Neural progenitor cell (in vitro differentiated cells): Measurements from ENCODE around the gene LIMK2. TPM values are rescaled to one million over a fixed set of nuclear protein-coding genes. Genes with fewer than 3 reads are reported as not detected.

Experiments used
- DNase-seq: peaks from one replicate; pipeline ENCODE4 v3.0.0-alpha.2; 2016; ENCODE audit warnings: low spot score
- H2AFZ ChIP-seq: fragments of 200-600 bp; sonication (generic); replicated peaks from 2 replicates; pipeline ENCODE4 v1.6.1; 2016; ENCODE audit warnings: antibody characterized with exemption
- H3F3A ChIP-seq: fragments of 200-600 bp; sonication (generic); 2 replicates; pipeline ENCODE4 v1.6.1; 2016; ENCODE audit warnings: antibody characterized with exemption, low read depth
- H3K27ac ChIP-seq: fragments of 200-600 bp; sonication (generic); 2 replicates; pipeline ENCODE4 v1.5.1; 2016; ENCODE audit warnings: mild to moderate bottlenecking
- H3K27me3 ChIP-seq: fragments of 200-600 bp; sonication (generic); 2 replicates; pipeline ENCODE4 v1.6.1; 2016; ENCODE audit warnings: mild to moderate bottlenecking, moderate library complexity
- H3K36me3 ChIP-seq: fragments of 200-600 bp; sonication (generic); 2 replicates; pipeline ENCODE4 v1.5.1; 2016
- H3K4me1 ChIP-seq: fragments of 200-600 bp; sonication (generic); 2 replicates; pipeline ENCODE4 v1.6.1; 2016; ENCODE audit warnings: mixed run types
- H3K4me2 ChIP-seq: fragments of 200-600 bp; sonication (generic); 2 replicates; pipeline ENCODE4 v1.6.1; 2016
- H3K4me3 ChIP-seq: fragments of 200-600 bp; sonication (generic); 2 replicates; pipeline ENCODE4 v1.5.1; 2016
- H3K79me2 ChIP-seq: fragments of 200-600 bp; sonication (generic); 2 replicates; pipeline ENCODE4 v1.6.1; 2016; ENCODE audit warnings: low read depth
- H3K9ac ChIP-seq: fragments of 200-600 bp; sonication (generic); 2 replicates; pipeline ENCODE4 v1.6.1; 2016
- H3K9me3 ChIP-seq: fragments of 200-600 bp; sonication (generic); 2 replicates; pipeline ENCODE4 v1.5.1; 2016; ENCODE audit warnings: low read depth
- H4K20me1 ChIP-seq: fragments of 200-600 bp; sonication (generic); 2 replicates; pipeline ENCODE4 v1.6.1; 2016; ENCODE audit warnings: low read depth
- H3K27ac Mint-ChIP-seq: 3 replicates; pipeline ENCODE4 v1.8.0; 2021; ENCODE audit warnings: mixed read lengths
- H3K27me3 Mint-ChIP-seq: 2 replicates; pipeline ENCODE4 v1.8.0; 2022; ENCODE audit warnings: low read depth, mild to moderate bottlenecking, inconsistent platforms, moderate library complexity, mixed read lengths; ENCODE audit not compliant: insufficient read depth
- H3K36me3 Mint-ChIP-seq: 3 replicates; pipeline ENCODE4 v1.8.0; 2021; ENCODE audit warnings: mixed read lengths
- H3K4me1 Mint-ChIP-seq: 3 replicates; pipeline ENCODE4 v1.8.0; 2021; ENCODE audit warnings: mixed read lengths
- H3K4me3 Mint-ChIP-seq: 3 replicates; pipeline ENCODE4 v1.8.0; 2021; ENCODE audit warnings: mild to moderate bottlenecking, moderate library complexity, mixed read lengths
- H3K9me3 Mint-ChIP-seq: 3 replicates; pipeline ENCODE4 v1.8.0; 2020; ENCODE audit warnings: mixed read lengths
- EZH2 ChIP-seq: fragments of 200-600 bp; sonication (generic); IDR thresholded peaks from 2 replicates; pipeline ENCODE4 v1.6.1; 2017; ENCODE audit warnings: antibody characterized with exemption, mild to moderate bottlenecking, moderate library complexity
- EZH2phosphoT487 ChIP-seq: fragments of 200-600 bp; sonication (generic); IDR thresholded peaks from 2 replicates; pipeline ENCODE4 v1.6.1; 2017; ENCODE audit warnings: antibody characterized with exemption
- small RNA-seq: library from RNA; depleted of rRNA; stranded (forward); fragments of <200 nt; gene quantifications from one replicate; pipeline ENCODE3, GENCODE V24; 2015
- total RNA-seq: library from RNA; depleted of rRNA; stranded (reverse); fragments of >200 nt; gene quantifications from 2 replicates; pipeline ENCODE4 v1.2.3, GENCODE V29; 2015; ENCODE audit warnings: low replicate concordance
- TF ChIP-seq, protein P1 (sequence below): fragments of 200-600 bp; sonication (generic); IDR thresholded peaks from 2 replicates; pipeline ENCODE4 v1.5.1; 2017; ENCODE audit warnings: antibody characterized with exemption, mild to moderate bottlenecking

LIMK2 gene
- total RNA-seq, 1 donor from 2014 or later = 28.1 TPM

DNA sequence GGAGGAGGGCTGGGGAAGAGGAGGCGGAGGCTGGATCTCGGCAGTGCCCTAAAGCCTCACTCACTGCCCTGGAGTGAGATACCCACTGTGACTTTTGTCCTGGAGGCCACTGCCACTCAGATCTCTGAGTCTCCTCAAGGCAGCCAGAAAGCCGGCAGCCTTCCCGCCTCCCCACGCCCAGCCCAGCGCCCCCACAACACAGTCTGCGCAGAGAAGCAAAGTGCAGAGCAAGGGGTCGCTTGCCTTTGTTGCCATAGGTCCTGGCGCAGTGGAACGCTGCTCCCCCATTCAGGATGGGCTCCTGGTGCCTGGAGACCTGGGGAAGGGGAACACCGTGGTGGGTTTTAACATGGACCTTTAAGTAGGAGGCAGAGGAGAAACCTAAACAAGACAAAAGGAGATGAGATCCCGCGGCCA is 116.5 kb downstream of the LIMK2 start:
- Histone ChIP-seq H3K27me3 (no peaks in the 10 kb centered on the region), H4K20me1 (peaks cover 49% of the 10 kb centered on the region), H3K4me3 (no peak overlapping the region), H3K9ac (no peak overlapping the region), H3K4me2 (no peak overlapping the region), H3K27ac (no peak overlapping the region), H3K36me3 (peaks cover 4% of the 10 kb centered on the region), H3F3A (peaks cover 3% of the 10 kb centered on the region), H3K9me3 (no peaks in the 10 kb centered on the region), H3K79me2 (peaks cover 30% of the 10 kb centered on the region), H3K4me1 (peaks cover 7% of the 10 kb centered on the region), H2AFZ (no peak overlapping the region)
- TF ChIP-seq EZH2 = no peak
- no peak for TF ChIP-seq EZH2phosphoT487
- TF ChIP-seq, protein P1, sequence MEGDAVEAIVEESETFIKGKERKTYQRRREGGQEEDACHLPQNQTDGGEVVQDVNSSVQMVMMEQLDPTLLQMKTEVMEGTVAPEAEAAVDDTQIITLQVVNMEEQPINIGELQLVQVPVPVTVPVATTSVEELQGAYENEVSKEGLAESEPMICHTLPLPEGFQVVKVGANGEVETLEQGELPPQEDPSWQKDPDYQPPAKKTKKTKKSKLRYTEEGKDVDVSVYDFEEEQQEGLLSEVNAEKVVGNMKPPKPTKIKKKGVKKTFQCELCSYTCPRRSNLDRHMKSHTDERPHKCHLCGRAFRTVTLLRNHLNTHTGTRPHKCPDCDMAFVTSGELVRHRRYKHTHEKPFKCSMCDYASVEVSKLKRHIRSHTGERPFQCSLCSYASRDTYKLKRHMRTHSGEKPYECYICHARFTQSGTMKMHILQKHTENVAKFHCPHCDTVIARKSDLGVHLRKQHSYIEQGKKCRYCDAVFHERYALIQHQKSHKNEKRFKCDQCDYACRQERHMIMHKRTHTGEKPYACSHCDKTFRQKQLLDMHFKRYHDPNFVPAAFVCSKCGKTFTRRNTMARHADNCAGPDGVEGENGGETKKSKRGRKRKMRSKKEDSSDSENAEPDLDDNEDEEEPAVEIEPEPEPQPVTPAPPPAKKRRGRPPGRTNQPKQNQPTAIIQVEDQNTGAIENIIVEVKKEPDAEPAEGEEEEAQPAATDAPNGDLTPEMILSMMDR = no peak
- H3K27ac Mint-ChIP-seq = no peak overlapping the region
- peaks cover 6% of the 10 kb centered on the region for H3K27me3 Mint-ChIP-seq
- H3K4me3 Mint-ChIP-seq = no peak overlapping the region
- no peaks in the 10 kb centered on the region for H3K9me3 Mint-ChIP-seq
- DNase-seq = no peak
- peaks cover 52% of the 10 kb centered on the region for H3K36me3 Mint-ChIP-seq
- H3K4me1 Mint-ChIP-seq = no peaks in the 10 kb centered on the region

DNA sequence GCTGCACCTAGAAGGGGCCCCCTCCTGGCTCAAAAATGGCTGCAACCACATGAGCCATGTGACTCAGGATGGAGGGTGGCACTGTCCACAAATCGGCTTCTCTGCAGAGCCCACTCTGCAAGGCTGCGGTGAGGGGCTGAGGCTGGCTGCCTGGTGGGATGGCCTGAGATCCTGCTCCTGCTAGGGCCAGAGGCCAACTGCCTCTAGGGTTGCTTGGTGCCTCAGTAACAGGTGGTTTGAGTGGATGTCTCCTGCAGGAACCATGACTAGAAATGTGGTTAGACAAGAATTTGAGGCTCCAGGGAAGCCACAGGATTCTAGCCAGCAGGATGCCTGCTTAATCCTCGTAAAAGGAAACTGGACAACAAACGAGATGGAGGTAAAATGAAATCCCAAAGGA is 116.9 kb downstream of the LIMK2 start:
- H3K4me2 ChIP-seq = no peak overlapping the region
- peaks cover 6% of the 10 kb centered on the region for H3K27me3 Mint-ChIP-seq
- peaks cover 4% of the 10 kb centered on the region for H3K36me3 ChIP-seq
- H3K27ac Mint-ChIP-seq = no peak overlapping the region
- peaks cover 35% of the 10 kb centered on the region for H3K79me2 ChIP-seq
- H3K4me3 Mint-ChIP-seq = no peak overlapping the region
- H3K9me3 Mint-ChIP-seq = no peaks in the 10 kb centered on the region
- no peak overlapping the region for H2AFZ ChIP-seq
- peaks cover 7% of the 10 kb centered on the region for H3K4me1 ChIP-seq
- no peaks in the 10 kb centered on the region for H3K9me3 ChIP-seq
- no peaks in the 10 kb centered on the region for H3K4me1 Mint-ChIP-seq
- H3K27ac ChIP-seq = no peak overlapping the region
- no peak overlapping the region for H3K4me3 ChIP-seq
- H3F3A ChIP-seq = peaks cover 3% of the 10 kb centered on the region
- peaks cover 53% of the 10 kb centered on the region for H4K20me1 ChIP-seq
- no peak overlapping the region for H3K9ac ChIP-seq
- TF ChIP-seq, protein P1 = no peak
- no peak for TF ChIP-seq EZH2
- no peak for TF ChIP-seq EZH2phosphoT487
- no peaks in the 10 kb centered on the region for H3K27me3 ChIP-seq
- H3K36me3 Mint-ChIP-seq = peaks cover 56% of the 10 kb centered on the region
- no peak for DNase-seq

Small RNA genes lying within 50 kb of the gene (small RNA-seq; reads per million reads assigned to genes)
- gene RF00019 = not detected
- not detected for gene RNA5SP496
- gene RNU6-1128P = not detected

Other genes with a start within 250 kb of the LIMK2 start
- gene MORC2, start 243.5 kb upstream of the LIMK2 start, total RNA-seq = 29.8 and 35.0 TPM in 2 replicates
- gene TUG1, start 243.0 kb upstream of the LIMK2 start, total RNA-seq = 130 and 136 TPM in 2 replicates
- gene SMTN, start 131.0 kb upstream of the LIMK2 start, total RNA-seq = 14.1 and 24.0 TPM in 2 replicates
- gene SELENOM, start 104.7 kb upstream of the LIMK2 start, total RNA-seq = 7.4 and 13.9 TPM in 2 replicates
- 1.5 and 3.7 TPM in 2 replicates for gene INPP5J, start 89.3 kb upstream of the LIMK2 start, total RNA-seq
- gene PLA2G3, start 71.8 kb upstream of the LIMK2 start, total RNA-seq = 0.41 and 3.6 TPM in 2 replicates
- 23.2 and 31.1 TPM in 2 replicates for gene RNF185, start 52.1 kb upstream of the LIMK2 start, total RNA-seq
- 4.5 and 4.7 TPM in 2 replicates for gene PIK3IP1, start 80.2 kb downstream of the LIMK2 start, total RNA-seq
- 28.6 and 55.3 TPM in 2 replicates for gene PATZ1, start 134.0 kb downstream of the LIMK2 start, total RNA-seq
- 70.9 and 78.9 TPM in 2 replicates for gene DRG1, start 187.3 kb downstream of the LIMK2 start, total RNA-seq